HEK293 (cell line): Measurements from ENCODE around the gene METAP1.
A peak's percentile ranks its signal among the peaks of the same experiment; 100 is the strongest.

Experiments
- CTCF ChIA-PET: fragments of 350-600 bp; formaldehyde crosslinking; extraction: SDS; loops from one replicate; lab custom pipeline; 2021; ENCODE audit warnings: antibody characterized with exemption; lab: Yijun Ruan, JAX
- POLR2A ChIA-PET: fragments of 300-600 bp; formaldehyde crosslinking; extraction: SDS; loops from one replicate; lab custom pipeline; 2020; ENCODE audit warnings: antibody characterized with exemption, inconsistent platforms; lab: Yijun Ruan, JAX
- H3K27ac ChIP-seq: fragments of 200-500 bp; sonication (Bioruptor generic); 2 replicates; pipeline ENCODE4 v1.5.1; 2014; ENCODE audit warnings: low read depth, low read length, control low read depth, inconsistent platforms; ENCODE audit errors: extremely low read depth
- H3K36me3 ChIP-seq, 2 experiments: fragments of 200-500 bp in 1 of 2; sonication (Bioruptor generic) in 1 of 2; 1 replicate in 1 of 2; 2 replicates in 1 of 2; pipeline ENCODE4 v1.5.1; 2014 to 2017; ENCODE audit warnings: inconsistent platforms in 2 of 2, low read length in 2 of 2; ENCODE audit not compliant: control insufficient read depth in 2 of 2, insufficient read depth in 1 of 2
- H3K4me1 ChIP-seq: fragments of 200-500 bp; sonication (Bioruptor generic); 2 replicates; pipeline ENCODE4 v1.5.1; 2014; ENCODE audit warnings: mild to moderate bottlenecking, low read length, inconsistent platforms; ENCODE audit not compliant: control insufficient read depth, insufficient read depth
- H3K4me3 ChIP-seq: 2 replicates; pipeline ENCODE4 v1.5.1; 2011; ENCODE audit warnings: low read depth, mild to moderate bottlenecking, control low read depth, low read length, moderate library complexity
- H3K9me3 ChIP-seq: fragments of 200-500 bp; sonication (Bioruptor generic); 2 replicates; pipeline ENCODE4 v1.5.1; 2014; ENCODE audit warnings: low read depth, low read length, inconsistent platforms; ENCODE audit not compliant: control insufficient read depth, insufficient read depth
- GLI2 ChIP-seq: fragments of 450-650 bp; formaldehyde crosslinking; IDR thresholded peaks from 2 replicates; pipeline ENCODE4; 2017; ENCODE audit warnings: missing biosample characterization, missing genetic modification characterization, low read depth, borderline replicate concordance
- KLF8 ChIP-seq: fragments of 450-650 bp; formaldehyde crosslinking; IDR thresholded peaks from 2 replicates; pipeline ENCODE4 v1.5.1; 2016; ENCODE audit warnings: missing biosample characterization, missing genetic modification characterization
- SCRT1 ChIP-seq: fragments of 450-650 bp; formaldehyde crosslinking; IDR thresholded peaks from 2 replicates; pipeline ENCODE4 v1.5.1; 2016; ENCODE audit warnings: missing biosample characterization, missing genetic modification characterization, borderline replicate concordance
- ZNF140 ChIP-seq: fragments of 450-650 bp; formaldehyde crosslinking; IDR thresholded peaks from 2 replicates; pipeline ENCODE4 v1.5.1; 2016; ENCODE audit warnings: missing biosample characterization, missing genetic modification characterization
- ZNF174 ChIP-seq: fragments of 450-650 bp; formaldehyde crosslinking; IDR thresholded peaks from 2 replicates; pipeline ENCODE4 v1.5.0; 2017; ENCODE audit warnings: missing biosample characterization, mild to moderate bottlenecking, missing genetic modification characterization
- ZNF26 ChIP-seq: fragments of 450-650 bp; formaldehyde crosslinking; IDR thresholded peaks from 2 replicates; pipeline ENCODE4 v1.5.1; 2016; ENCODE audit warnings: missing biosample characterization, missing genetic modification characterization
- ZNF266 ChIP-seq: fragments of 450-650 bp; formaldehyde crosslinking; IDR thresholded peaks from 2 replicates; pipeline ENCODE4 v1.5.1; 2016; ENCODE audit warnings: missing biosample characterization, missing genetic modification characterization, low read depth
- ZNF292 ChIP-seq: fragments of 450-650 bp; formaldehyde crosslinking; IDR thresholded peaks from 2 replicates; pipeline ENCODE4 v1.5.1; 2016; ENCODE audit warnings: low read depth, missing biosample characterization, missing genetic modification characterization, borderline replicate concordance
- ZNF324 ChIP-seq: fragments of 450-650 bp; formaldehyde crosslinking; IDR thresholded peaks from 2 replicates; pipeline ENCODE4 v1.5.1; 2016; ENCODE audit warnings: missing biosample characterization, missing genetic modification characterization
- ZNF335 ChIP-seq: fragments of 450-650 bp; formaldehyde crosslinking; conservative IDR thresholded peaks from 2 replicates; pipeline ENCODE4 v1.5.1; 2016; ENCODE audit warnings: missing biosample characterization, missing genetic modification characterization
- ZNF341 ChIP-seq: fragments of 450-650 bp; formaldehyde crosslinking; IDR thresholded peaks from 2 replicates; pipeline ENCODE4; 2016; ENCODE audit warnings: low read depth, missing biosample characterization, missing genetic modification characterization
- ZNF404 ChIP-seq: fragments of 450-650 bp; formaldehyde crosslinking; IDR thresholded peaks from 2 replicates; pipeline ENCODE4 v1.5.1; 2017; ENCODE audit warnings: missing biosample characterization, missing genetic modification characterization
- ZNF426 ChIP-seq: fragments of 450-650 bp; formaldehyde crosslinking; IDR thresholded peaks from 2 replicates; pipeline ENCODE4 v1.5.1; 2017; ENCODE audit warnings: missing biosample characterization, missing genetic modification characterization, mild to moderate bottlenecking, inconsistent platforms, moderate library complexity
- ZNF530 ChIP-seq: fragments of 450-650 bp; formaldehyde crosslinking; IDR thresholded peaks from 2 replicates; pipeline ENCODE4 v1.5.1; 2016; ENCODE audit warnings: low read depth, missing biosample characterization, missing genetic modification characterization
- ZNF548 ChIP-seq: fragments of 450-650 bp; formaldehyde crosslinking; IDR thresholded peaks from 2 replicates; pipeline ENCODE4 v1.5.1; 2016; ENCODE audit warnings: missing biosample characterization, missing genetic modification characterization
- ZNF600 ChIP-seq: fragments of 450-650 bp; formaldehyde crosslinking; IDR thresholded peaks from 2 replicates; pipeline ENCODE4 v1.5.1; 2016; ENCODE audit warnings: missing biosample characterization, missing genetic modification characterization
- TF ChIP-seq, protein P1 (sequence below): sonication (generic); formaldehyde crosslinking; IDR thresholded peaks from 2 replicates; pipeline ENCODE4 v1.8.1; 2022; ENCODE audit warnings: mild to moderate bottlenecking, moderate library complexity, missing genetic modification reagents
- TF ChIP-seq, protein P2 (sequence below): fragments of 450-650 bp; formaldehyde crosslinking; IDR thresholded peaks from 2 replicates; pipeline ENCODE4 v1.5.1; 2016; ENCODE audit warnings: missing biosample characterization, missing genetic modification characterization
- TF ChIP-seq, protein P3 (sequence below): fragments of 450-650 bp; formaldehyde crosslinking; conservative IDR thresholded peaks from 2 replicates; pipeline ENCODE4 v1.5.1; 2016; ENCODE audit warnings: low read depth, missing biosample characterization, missing genetic modification characterization

METAP1 gene

DNA sequence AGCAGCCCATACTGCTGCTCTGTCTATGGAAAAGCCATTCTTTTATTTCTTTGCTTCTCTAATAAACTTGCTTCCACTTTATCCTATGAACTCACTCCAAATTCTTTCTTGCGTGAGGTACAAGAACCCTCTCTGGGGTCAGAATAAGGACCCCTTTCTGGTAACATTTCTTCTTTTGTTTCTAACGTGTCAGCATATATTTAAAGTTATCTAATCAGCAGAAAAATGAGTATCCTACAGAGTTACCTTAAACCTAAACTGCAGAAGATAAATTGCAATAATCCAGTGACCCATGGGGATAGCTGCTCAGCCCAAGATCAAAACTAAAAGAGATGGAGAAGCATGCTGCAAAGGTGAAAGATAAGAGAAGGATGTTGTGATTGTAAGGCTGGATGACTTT lies 89.1 kb downstream of the METAP1 start:
- no peak overlapping the region for H3K4me3 ChIP-seq
- no peak overlapping the region for H3K27ac ChIP-seq
- no peaks in the 10 kb centered on the region for H3K9me3 ChIP-seq
- POLR2A ChIA-PET: no interaction called here
- TF ChIP-seq ZNF26 (tag by site-specific recombination) (no peak), ZNF266 (tag by site-specific recombination) (no peak), ZNF140 (tag by site-specific recombination) (no peak), ZNF530 (no peak), SCRT1 (tag by site-specific recombination) (no peak), ZNF341 (no peak), ZNF600 (no peak), KLF8 (tag by site-specific recombination) (no peak), ZNF174 (tag by site-specific recombination) (no peak), ZNF404 (tag by site-specific recombination) (no peak), GLI2 (tag by site-specific recombination) (no peak), ZNF324 (tag by site-specific recombination) (no peak), ZNF426 (no peak), ZNF292 (tag by site-specific recombination) (no peak)
- TF ChIP-seq, protein P1, sequence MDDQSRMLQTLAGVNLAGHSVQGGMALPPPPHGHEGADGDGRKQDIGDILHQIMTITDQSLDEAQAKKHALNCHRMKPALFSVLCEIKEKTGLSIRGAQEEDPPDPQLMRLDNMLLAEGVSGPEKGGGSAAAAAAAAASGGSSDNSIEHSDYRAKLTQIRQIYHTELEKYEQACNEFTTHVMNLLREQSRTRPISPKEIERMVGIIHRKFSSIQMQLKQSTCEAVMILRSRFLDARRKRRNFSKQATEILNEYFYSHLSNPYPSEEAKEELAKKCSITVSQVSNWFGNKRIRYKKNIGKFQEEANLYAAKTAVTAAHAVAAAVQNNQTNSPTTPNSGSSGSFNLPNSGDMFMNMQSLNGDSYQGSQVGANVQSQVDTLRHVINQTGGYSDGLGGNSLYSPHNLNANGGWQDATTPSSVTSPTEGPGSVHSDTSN (CRISPR knock-in tag): no peak
- TF ChIP-seq, protein P2, sequence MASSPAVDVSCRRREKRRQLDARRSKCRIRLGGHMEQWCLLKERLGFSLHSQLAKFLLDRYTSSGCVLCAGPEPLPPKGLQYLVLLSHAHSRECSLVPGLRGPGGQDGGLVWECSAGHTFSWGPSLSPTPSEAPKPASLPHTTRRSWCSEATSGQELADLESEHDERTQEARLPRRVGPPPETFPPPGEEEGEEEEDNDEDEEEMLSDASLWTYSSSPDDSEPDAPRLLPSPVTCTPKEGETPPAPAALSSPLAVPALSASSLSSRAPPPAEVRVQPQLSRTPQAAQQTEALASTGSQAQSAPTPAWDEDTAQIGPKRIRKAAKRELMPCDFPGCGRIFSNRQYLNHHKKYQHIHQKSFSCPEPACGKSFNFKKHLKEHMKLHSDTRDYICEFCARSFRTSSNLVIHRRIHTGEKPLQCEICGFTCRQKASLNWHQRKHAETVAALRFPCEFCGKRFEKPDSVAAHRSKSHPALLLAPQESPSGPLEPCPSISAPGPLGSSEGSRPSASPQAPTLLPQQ (tag by site-specific recombination): no peak
- TF ChIP-seq, protein P3, sequence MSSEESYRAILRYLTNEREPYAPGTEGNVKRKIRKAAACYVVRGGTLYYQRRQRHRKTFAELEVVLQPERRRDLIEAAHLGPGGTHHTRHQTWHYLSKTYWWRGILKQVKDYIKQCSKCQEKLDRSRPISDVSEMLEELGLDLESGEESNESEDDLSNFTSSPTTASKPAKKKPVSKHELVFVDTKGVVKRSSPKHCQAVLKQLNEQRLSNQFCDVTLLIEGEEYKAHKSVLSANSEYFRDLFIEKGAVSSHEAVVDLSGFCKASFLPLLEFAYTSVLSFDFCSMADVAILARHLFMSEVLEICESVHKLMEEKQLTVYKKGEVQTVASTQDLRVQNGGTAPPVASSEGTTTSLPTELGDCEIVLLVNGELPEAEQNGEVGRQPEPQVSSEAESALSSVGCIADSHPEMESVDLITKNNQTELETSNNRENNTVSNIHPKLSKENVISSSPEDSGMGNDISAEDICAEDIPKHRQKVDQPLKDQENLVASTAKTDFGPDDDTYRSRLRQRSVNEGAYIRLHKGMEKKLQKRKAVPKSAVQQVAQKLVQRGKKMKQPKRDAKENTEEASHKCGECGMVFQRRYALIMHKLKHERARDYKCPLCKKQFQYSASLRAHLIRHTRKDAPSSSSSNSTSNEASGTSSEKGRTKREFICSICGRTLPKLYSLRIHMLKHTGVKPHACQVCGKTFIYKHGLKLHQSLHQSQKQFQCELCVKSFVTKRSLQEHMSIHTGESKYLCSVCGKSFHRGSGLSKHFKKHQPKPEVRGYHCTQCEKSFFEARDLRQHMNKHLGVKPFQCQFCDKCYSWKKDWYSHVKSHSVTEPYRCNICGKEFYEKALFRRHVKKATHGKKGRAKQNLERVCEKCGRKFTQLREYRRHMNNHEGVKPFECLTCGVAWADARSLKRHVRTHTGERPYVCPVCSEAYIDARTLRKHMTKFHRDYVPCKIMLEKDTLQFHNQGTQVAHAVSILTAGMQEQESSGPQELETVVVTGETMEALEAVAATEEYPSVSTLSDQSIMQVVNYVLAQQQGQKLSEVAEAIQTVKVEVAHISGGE (tag by site-specific recombination): no peak
- CTCF ChIA-PET: no interaction called here
- H3K4me1 ChIP-seq: no peaks in the 10 kb centered on the region
- peaks cover 4 to 62% of the 10 kb centered on the region in 2 experiments; a peak in 2 of 3 replicates for H3K36me3 ChIP-seq

GRCh38 chr4:99088023-99088449 lies 92.5 kb downstream of the METAP1 start:
- Histone ChIP-seq H3K9me3 (no peaks in the 10 kb centered on the region), H3K27ac (no peak overlapping the region), H3K36me3 (peaks cover 4 to 27% of the 10 kb centered on the region in 2 experiments; a peak in 2 of 3 replicates), H3K4me1 (no peaks in the 10 kb centered on the region), H3K4me3 (peak overlapping the region; percentile 87)
- TF ChIP-seq ZNF548 (tag by site-specific recombination) (no peak), ZNF335 (tag by site-specific recombination) (peak; percentile 23; the same call in 1 of the 2 replicates)
- CTCF ChIA-PET: interaction anchor here (0.7 to 1.0 kb wide), 2 partner anchors 32 to 68 kb away, joined by 3 read pairs; no protein-coding TSS in a partner anchor
- POLR2A ChIA-PET: interaction anchor here (0.7 to 2.0 kb wide), 5 partner anchors 13 to 159 kb away, joined by 3 to 17 read pairs (median 3); partner anchors contain the start of gene METAP1
